Measurements from ENCODE around the gene C11orf16.

- TF ChIP-seq POLR2A (IDR thresholded peaks at IDR 0.05) (peak; percentile 60), CTCF (IDR thresholded peaks at IDR 0.05) (peak in 2 of 4 experiments; percentile 14 to 16), POLR2AphosphoS5 (IDR thresholded peaks at IDR 0.05) (peak; percentile 92)
Measured at GRCh38 chr11:8911029-8911823, 21.5 kb downstream of the C11orf16 start, which contains the start of gene AKIP1.
